GM12865 (cell line): ENCODE data around the gene PC.

Experiments used
- DNase-seq: peaks from one replicate; pipeline ENCODE4 v3.0.0; 2010; ENCODE audit warnings: low read depth
- H3K4me3 ChIP-seq: 2 replicates; pipeline ENCODE4 v1.5.1; 2011; ENCODE audit warnings: mild to moderate bottlenecking, low read depth, low read length, control low read depth
- CTCF ChIP-seq: IDR thresholded peaks from 2 replicates; pipeline ENCODE4 v1.5.1; 2011; ENCODE audit warnings: low read length, control low read depth, low read depth, inconsistent platforms; ENCODE audit not compliant: insufficient read depth; ENCODE audit errors: missing control alignments

Gene PC

GRCh38 chr11:66864172-66864901 lies 93.8 kb downstream of the PC start:
- no peak overlapping the region for H3K4me3 ChIP-seq
- DNase-seq: no peak
- TF ChIP-seq CTCF: no peak

DNA sequence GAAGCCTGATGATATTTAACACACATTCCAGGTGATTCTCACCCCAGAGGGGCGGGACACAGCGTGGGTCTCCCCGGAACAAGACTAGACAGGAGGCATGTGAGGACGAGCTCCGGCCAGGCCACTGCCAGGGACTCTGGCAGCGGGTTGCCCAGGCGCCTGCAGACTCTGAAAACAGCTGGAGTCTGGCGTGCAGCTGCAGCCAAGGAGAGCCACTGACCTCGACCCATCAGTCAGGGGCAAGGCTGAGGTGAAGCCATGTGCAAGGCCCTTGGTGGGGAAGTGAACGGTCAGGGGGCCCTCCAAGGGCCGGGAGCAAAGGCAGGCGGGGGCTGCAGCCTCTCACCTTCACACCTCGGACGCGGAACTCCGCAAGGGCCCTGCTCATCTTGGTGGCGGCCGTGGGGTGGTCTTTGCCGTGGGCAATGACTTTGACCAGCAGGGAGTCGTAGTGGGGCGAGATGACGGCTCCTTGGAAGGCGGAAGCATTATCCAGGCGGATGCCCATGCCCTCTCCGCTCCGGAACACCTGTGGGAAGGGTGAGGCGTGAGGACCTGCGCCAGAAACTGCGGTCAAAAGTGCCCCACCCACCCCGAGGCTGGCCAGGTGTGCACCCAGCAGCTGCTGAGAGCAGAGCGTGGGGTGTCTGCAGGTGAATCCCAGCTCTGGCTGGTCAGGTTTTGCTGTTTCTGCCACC lies 94.6 kb downstream of the PC start:
- DNase-seq: no peak
- no peak overlapping the region for H3K4me3 ChIP-seq
- no peak for TF ChIP-seq CTCF

GRCh38 chr11:66862559-66863037 lies 95.6 kb downstream of the PC start:
- no peak overlapping the region for H3K4me3 ChIP-seq
- TF ChIP-seq CTCF: no peak
- no peak for DNase-seq

DNA sequence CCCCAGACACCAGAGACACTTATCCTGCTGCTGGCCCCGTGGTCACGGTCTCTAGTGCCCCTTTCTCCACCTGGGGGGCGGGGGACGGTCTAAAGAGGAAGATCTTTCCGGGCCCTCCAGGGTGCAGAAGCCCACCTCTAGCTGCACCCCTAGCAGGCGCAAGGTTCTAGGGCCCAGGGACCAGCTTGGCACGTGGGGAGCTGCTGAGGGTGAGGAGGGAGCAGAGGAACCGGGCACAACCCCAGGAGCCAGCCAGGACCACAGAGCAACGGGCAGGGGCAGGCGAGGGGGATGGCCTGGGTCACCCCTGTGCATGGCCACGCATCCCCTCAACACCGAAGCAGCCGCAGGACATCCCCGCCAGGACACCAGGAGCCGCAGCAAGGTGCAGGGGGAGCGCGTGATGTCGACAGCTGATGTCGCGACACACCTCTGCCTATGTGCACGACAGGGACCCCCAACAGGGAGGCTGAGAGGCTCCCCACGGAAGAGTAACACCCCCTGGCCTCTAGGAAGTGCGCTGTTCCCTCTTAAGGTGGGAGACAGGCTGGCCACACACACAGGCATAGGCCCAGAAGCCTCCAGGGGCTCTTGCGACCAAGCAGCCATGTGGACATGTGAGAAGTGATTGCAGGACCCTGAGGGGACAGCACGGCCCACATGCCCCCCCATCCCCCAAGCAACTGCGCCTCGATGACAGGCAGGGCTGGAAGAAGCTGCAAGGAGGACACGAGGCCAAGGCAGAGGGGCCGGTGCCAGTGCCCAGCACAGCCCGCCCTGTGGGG lies 96.2 kb downstream of the PC start:
- H3K4me3 ChIP-seq: no peak overlapping the region
- TF ChIP-seq CTCF: no peak
- no peak for DNase-seq

DNA sequence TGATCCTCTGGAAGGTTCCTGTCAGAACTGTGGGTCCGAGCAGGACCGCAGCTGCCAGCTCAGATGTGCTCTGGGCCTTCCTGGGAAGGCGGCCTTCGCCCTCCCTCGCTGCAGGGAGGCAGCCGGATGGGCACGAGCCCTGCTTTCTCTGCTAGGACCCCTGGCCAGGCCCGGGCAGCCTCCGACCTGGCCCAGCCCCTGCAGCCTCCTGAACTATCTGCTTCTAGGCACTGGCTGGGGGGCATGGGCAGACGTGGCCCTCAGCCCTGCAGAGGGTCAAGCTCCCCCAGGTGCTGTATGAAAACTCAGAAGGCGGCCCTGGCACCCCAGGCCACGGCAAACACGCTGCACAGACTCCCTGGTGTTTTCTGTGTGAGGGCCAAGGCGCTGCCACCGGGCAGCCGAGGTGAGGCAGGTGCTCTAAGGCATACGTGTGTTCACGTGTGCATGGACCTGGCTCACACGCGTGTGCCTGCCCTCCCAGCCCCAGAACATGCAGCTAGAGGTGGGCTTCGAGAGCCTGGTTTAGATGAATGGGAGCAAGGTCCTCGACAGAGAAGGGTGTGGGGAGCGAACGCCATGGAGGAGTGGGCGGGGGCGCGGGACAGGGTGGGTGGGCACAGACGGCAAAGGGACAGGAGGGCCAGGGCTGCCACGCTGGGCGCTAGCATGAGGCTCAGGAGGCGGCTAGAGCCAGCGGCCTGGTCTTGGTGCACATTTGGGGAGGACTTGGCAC lies 97.0 kb downstream of the PC start:
- DNase-seq: no peak
- no peak for TF ChIP-seq CTCF
- H3K4me3 ChIP-seq: no peak overlapping the region

GRCh38 chr11:66860449-66860831 lies 97.7 kb downstream of the PC start:
- H3K4me3 ChIP-seq: no peak overlapping the region
- TF ChIP-seq CTCF: no peak
- DNase-seq: no peak
